Breast epithelium (tissue), 3 donors: ENCODE results near the gene BPIFB3.

Experiments
- POLR2A ChIP-seq: fragments of 450-650 bp; IDR thresholded peaks from one replicate; pipeline ENCODE4 v1.6.1; 2016; ENCODE audit warnings: antibody characterized with exemption, mild to moderate bottlenecking, moderate library complexity
- POLR2AphosphoS5 ChIP-seq, 3 donors: sonication (generic); formaldehyde crosslinking; IDR thresholded peaks; one replicate each; pipeline ENCODE4 v1.6.1; 2017; ENCODE audit warnings: antibody characterized with exemption in 3 of 3
- TF ChIP-seq, protein P1 (sequence below), 3 donors: fragments of 450-650 bp; IDR thresholded peaks; one replicate each; pipeline ENCODE4 v1.5.1; 2016 to 2017; ENCODE audit warnings: antibody characterized with exemption in 3 of 3, mild to moderate bottlenecking in 3 of 3, moderate library complexity in 3 of 3

GRCh38 chr20:33018169-33018931, 35.4 kb upstream of the BPIFB3 start:
- TF ChIP-seq, protein P1, sequence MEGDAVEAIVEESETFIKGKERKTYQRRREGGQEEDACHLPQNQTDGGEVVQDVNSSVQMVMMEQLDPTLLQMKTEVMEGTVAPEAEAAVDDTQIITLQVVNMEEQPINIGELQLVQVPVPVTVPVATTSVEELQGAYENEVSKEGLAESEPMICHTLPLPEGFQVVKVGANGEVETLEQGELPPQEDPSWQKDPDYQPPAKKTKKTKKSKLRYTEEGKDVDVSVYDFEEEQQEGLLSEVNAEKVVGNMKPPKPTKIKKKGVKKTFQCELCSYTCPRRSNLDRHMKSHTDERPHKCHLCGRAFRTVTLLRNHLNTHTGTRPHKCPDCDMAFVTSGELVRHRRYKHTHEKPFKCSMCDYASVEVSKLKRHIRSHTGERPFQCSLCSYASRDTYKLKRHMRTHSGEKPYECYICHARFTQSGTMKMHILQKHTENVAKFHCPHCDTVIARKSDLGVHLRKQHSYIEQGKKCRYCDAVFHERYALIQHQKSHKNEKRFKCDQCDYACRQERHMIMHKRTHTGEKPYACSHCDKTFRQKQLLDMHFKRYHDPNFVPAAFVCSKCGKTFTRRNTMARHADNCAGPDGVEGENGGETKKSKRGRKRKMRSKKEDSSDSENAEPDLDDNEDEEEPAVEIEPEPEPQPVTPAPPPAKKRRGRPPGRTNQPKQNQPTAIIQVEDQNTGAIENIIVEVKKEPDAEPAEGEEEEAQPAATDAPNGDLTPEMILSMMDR (IDR thresholded peaks at IDR 0.05), result no peak
- TF ChIP-seq POLR2AphosphoS5 (IDR thresholded peaks at IDR 0.05), result no peak
- TF ChIP-seq POLR2A, result no peak
